ENCODE results near the gene CFAP221.

DNA sequence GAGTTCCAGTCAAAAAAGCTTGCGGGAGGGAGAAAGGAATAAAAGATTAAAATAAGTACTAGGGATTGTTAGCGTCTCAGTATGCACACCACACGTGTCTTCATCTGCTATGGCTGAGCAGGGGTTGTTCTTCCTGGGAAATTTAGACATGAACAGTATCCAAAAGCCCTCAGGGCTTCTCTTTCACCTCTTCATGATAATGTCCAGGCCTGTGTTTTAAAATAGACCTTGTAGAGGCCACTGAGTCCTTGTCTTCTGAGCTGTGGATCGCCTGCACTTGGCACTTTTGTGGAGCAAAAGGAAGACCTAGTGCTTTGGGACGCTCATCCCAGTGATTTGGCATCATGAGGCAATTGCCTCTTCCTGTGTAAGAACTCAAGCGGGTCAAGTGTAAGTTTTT, 52.4 kb downstream of the CFAP221 start:
- TF ChIP-seq, protein P1, sequence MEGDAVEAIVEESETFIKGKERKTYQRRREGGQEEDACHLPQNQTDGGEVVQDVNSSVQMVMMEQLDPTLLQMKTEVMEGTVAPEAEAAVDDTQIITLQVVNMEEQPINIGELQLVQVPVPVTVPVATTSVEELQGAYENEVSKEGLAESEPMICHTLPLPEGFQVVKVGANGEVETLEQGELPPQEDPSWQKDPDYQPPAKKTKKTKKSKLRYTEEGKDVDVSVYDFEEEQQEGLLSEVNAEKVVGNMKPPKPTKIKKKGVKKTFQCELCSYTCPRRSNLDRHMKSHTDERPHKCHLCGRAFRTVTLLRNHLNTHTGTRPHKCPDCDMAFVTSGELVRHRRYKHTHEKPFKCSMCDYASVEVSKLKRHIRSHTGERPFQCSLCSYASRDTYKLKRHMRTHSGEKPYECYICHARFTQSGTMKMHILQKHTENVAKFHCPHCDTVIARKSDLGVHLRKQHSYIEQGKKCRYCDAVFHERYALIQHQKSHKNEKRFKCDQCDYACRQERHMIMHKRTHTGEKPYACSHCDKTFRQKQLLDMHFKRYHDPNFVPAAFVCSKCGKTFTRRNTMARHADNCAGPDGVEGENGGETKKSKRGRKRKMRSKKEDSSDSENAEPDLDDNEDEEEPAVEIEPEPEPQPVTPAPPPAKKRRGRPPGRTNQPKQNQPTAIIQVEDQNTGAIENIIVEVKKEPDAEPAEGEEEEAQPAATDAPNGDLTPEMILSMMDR (IDR thresholded peaks at IDR 0.05; ENCODE audit: insufficient read depth, low read depth, low read length): no peak
- no peak for TF ChIP-seq EZH2 (IDR thresholded peaks at IDR 0.05; ENCODE audit: insufficient read depth, low read length)

Data from astrocyte (in vitro differentiated cells and primary cell).